ENCODE results near the gene HOXD9.

HOXD9 gene

DNA sequence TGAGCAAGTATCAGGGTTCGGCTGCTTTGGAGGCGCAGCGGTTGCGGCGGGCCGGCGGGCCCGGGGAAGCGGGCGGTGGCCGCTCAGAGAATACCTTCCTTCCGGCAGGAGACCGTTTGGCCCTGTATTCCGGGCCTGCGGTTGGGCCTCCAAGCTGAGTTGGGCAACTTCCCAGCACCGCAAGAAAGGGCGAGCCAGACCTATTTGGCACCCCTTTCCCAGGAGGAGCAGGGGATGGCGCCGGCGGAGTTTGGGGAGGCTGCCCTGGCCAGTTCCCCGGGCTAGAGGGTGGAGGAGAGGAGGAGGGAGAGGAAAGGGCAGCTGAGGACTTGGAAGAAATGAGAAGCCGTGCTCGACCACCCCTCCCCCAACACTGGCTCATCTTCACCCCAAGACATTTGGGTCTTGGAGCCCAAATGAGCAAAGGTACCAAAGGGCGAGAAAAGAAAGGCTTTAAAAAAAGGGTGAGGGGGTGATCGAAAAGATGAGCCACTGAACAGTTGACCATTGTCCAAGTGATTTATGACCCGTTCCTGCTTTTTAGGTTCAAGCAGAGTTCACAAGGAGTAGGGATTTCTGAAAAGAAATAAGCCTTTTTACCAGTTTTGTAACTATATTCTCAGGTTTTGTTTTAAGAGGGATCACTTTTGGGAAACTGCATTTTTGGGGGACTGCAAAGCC lies 43.0 kb downstream of the HOXD9 start:
- no peak for DNase-seq (ENCODE audit: low spot score)

DNA sequence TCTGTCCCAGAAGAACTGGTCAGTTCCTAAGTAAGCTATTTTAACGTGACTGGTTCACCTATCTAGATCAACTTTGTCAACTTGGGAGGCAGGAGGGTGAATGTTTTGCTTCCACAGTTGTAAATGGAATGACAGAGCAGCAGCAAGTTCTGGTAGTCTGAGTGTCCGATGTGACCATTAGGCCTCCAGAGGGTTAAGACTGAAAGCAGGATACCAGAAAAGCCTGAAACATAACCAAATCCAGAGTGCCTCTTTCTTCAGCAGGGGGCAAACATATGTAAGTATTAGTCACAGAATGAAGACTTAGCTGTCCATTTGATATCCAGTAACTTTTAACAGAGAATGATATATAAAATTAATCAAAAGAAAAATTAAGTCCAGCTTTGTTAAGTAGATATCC lies 43.8 kb downstream of the HOXD9 start:
- DNase-seq (ENCODE audit: low spot score) = no peak

DNA sequence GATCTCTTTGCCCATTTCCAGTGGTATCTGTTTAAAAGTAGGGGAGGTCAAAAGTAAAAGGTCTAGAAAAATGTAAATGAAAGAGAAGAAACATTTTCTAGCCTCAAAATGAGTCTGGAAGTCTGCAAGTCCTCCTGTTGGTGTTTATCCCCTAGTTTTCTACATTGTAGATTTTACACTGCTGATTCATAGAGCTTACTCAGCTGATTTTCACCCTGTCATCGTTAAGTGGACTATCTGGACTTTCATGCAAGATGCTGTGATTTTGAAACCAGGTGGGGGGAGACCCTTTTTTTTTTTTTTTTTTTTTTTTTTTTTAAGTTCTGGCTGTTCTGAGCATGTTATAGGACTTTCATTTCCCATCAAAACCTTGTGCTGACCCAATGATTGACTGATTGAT lies 44.9 kb downstream of the HOXD9 start:
- no peak for DNase-seq (ENCODE audit: low spot score)

DNA sequence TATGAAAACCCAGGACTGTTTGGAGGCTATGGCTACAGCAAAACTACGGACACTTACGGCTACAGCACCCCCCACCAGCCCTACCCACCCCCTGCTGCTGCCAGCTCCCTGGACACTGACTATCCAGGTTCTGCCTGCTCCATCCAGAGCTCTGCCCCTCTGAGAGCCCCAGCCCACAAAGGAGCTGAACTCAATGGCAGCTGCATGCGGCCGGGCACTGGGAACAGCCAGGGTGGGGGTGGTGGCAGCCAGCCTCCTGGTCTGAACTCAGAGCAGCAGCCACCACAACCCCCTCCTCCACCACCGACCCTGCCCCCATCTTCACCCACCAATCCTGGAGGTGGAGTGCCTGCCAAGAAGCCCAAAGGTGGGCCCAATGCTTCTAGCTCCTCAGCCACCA lies 46.7 kb downstream of the HOXD9 start:
- no peak for DNase-seq (ENCODE audit: low spot score)

DNA sequence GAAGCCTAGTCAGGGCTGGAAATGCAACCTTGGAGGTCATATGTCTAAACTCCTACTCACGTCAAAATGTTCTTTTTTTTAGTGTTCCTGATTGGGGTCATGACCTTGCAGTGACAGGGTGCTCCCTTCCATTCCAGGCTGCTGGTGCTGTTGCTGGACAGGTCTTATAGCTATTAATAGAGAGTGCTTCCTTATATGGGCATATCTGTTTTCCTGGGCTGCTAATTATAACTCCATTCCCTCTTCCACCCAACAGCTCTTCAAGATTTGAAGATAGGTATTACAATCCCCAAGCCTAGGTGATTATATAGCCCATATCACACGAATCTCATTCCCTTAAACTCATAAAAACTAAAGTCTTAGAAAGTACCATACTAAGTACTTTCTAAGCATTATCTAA lies 47.2 kb downstream of the HOXD9 start:
- DNase-seq (ENCODE audit: low spot score) = no peak

DNA sequence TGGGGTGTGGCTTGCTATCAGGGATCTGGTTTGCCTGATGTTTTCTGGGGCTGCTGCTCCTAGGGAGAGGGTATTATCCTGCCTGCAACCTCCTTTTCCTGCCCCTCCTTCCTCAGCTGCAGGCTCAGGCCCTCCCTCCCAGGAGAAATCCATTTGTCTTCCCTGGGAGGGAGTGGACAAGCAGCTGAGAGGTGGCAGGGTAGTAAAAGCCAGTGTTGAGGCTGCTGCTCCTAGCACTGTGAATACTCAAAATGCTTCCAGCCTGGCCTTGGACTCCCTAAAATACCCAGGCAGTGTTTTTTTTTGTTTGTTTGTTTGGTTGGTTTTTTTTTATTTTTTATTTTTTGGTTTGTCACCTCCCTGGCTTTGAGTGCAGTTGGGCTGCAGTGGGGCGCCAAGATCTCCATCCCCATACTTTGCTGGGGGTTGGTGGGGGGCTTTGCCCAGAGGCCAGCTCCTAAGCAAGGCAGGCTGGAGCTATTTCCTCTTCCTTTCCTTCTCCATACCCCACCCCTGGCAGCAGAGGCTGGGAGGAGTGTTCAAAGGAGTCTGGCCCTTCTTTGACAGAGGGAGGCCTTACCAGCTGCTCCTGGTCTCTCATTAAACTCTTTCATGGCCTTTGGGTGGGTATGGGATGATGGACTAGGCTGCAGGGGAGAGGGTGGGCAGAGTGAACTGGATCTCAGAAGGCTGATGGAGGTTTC lies 48.2 kb downstream of the HOXD9 start:
- DNase-seq (ENCODE audit: low spot score) = no peak

DNA sequence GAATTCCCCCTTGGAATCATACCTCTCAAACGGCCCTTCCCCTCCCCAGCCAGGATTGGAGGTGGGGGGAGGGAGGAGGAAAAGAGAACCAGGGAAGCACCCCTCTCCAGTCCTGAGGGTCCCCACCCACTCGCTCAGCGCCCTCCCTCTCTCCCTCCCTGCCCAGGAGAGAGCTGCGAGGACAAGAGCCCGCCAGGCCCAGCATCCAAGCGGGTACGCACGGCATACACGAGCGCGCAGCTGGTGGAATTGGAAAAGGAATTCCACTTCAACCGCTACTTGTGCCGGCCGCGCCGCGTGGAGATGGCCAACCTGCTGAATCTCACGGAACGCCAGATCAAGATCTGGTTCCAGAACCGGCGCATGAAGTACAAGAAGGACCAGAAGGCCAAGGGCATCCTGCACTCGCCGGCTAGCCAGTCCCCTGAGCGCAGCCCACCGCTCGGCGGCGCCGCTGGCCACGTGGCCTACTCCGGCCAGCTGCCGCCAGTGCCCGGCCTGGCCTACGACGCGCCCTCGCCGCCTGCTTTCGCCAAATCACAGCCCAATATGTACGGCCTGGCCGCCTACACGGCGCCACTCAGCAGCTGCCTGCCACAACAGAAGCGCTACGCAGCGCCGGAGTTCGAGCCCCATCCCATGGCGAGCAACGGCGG lies 49.0 kb downstream of the HOXD9 start:
- DNase-seq (ENCODE audit: low spot score) = no peak

DNA sequence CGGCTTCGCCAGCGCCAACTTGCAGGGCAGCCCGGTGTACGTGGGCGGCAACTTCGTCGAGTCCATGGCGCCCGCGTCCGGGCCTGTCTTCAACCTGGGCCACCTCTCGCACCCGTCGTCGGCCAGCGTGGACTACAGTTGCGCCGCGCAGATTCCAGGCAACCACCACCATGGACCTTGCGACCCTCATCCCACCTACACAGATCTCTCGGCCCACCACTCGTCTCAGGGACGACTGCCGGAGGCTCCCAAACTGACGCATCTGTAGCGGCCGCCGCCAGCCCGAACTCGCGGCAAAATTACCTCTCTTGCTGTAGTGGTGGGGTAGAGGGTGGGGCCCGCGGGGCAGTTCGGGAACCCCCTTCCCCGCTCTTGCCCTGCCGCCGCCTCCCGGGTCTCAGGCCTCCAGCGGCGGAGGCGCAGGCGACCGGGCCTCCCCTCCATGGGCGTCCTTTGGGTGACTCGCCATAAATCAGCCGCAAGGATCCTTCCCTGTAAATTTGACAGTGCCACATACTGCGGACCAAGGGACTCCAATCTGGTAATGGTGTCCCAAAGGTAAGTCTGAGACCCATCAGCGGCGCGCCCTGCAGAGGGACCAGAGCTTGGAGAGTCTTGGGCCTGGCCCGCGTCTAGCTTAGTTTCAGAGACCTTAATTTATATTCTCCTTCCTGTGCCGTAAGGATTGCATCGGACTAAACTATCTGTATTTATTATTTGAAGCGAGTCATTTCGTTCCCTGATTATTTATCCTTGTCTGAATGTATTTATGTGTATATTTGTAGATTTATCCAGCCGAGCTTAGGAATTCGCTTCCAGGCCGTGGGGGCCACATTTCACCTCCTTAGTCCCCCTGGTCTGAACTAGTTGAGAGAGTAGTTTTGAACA lies 49.7 kb downstream of the HOXD9 start:
- DNase-seq (ENCODE audit: low spot score) = no peak

DNA sequence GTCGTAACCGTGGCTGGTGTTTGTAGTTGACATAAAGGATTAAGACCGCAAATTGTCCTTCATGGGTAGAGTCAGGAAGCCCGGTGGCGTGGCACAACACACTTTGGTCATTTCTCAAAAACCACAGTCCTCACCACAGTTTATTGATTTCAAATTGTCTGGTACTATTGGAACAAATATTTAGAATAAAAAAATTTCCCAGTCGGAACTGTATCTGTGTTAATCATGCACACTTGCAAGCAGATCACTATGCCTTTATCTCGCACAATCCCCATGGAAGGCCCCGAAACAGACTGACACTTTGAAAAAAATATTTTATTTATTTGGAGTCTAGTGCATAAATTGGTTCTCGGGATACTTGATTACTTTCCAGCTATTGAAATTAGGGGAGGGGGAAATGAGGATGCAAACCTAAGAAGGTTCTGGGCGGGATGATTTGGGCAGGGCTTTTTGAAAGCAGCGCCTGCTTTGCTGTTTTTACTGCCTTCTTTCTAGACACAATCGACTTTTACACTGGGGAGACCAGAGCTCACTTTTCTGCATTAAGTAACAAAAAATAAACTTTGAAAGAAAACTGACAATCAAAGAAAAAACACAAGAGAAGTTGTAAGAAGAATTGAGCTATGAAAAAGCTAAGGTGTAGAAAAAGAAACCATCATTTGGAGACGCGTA lies 50.5 kb downstream of the HOXD9 start:
- no peak for DNase-seq (ENCODE audit: low spot score)

DNA sequence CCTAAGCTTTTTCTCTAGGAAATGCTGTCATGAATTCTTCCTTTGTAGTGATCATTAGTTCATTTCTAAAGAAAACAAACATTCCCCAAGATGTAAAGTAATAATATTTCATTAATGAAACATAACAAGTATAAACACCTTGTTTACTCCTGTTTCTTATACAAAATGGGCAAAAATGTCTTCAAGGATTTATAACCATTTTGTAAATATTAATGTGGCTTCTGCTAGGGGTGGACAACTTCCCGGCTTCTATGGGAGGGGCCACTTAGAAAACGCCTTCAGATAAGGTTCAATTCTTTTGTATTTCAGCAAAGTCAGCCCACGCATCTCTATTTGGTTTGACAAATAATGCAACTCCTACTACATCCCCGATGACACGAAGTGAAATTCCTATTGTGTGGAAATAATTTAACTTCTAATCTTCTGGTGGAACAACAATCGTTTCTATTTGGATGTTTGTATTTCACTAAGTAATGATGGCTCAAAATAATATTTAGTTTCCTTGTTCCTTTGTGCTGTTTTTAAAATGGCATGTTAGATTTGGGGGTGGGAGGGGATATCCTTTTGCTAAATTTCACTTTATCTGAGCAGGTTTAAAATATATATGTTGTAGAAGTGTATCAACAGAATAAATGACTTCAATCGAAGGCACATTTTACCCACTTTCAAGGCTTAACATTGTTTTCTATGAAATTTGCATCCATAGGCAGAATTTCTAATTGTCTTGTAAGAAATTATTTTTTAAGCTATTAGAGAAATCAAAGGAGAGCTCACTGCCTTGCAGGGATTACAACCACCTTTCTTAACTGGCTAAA lies 51.3 kb downstream of the HOXD9 start:
- no peak for DNase-seq (ENCODE audit: low spot score)

DNA sequence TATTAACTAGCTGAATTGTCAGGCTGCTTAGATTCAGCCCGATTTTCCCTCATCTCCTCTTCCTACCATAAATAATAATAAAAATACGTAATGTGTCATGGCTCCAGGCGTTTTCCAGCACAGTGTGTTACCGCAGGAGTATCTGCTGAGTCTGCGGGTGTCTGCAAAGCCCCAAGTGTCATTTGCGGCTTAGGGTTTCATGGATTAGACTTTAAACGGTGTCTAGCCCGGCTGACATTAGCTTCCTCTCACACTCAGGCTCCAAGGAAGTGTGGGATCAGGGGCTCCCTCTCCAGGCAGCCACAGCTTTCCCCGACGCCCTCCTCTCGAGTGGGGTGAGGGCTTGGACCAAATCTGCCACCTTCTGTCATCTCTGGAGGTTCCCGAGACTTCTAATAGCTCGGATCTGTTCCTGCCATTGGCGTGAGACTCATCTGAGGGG lies 51.9 kb downstream of the HOXD9 start:
- no peak for DNase-seq (ENCODE audit: low spot score)
